HCT116 (cell line): ENCODE data around the gene RGS8. TPM values are rescaled to one million over a fixed set of nuclear protein-coding genes. Genes with fewer than 3 reads are reported as not detected.

Experiments
- ATAC-seq: fragments of 200-7000 bp; cut with Tn5 transposase; 2 replicates; pipeline ENCODE4 v1.9.1; 2020; ENCODE audit warnings: mild to moderate bottlenecking, moderate library complexity
- BruUV-seq: library from RNA; stranded (reverse); fragments of 400-500 nt; replicated peaks from 2 replicates; lab custom pipeline; 2021; lab: Mats Ljungman, UMichigan
- CTCF ChIA-PET: fragments of 300-600 bp; sonication (Branson Sonifier 250); formaldehyde crosslinking; loops from one replicate; lab custom pipeline; 2021; ENCODE audit warnings: antibody characterized with exemption; lab: Charles Lee
- POLR2A ChIA-PET: fragments of 300-600, 350-600 bp; sonication (Branson Sonifier 250); formaldehyde crosslinking; loops from one replicate; lab custom pipeline; 2021; ENCODE audit warnings: antibody characterized with exemption; lab: Charles Lee
- RAD21 ChIA-PET, 2 experiments: fragments of 300-600 bp; sonication (Branson Sonifier 250); formaldehyde crosslinking; loops; one replicate each; lab custom pipeline; 2023; ENCODE audit warnings: low total read pairs in 2 of 2; ENCODE audit not compliant: uncharacterized antibody in 2 of 2, unreplicated experiment in 2 of 2, low non-redundant PET in 1 of 2; lab: Charles Lee
- DNase-seq: peaks from one replicate; pipeline ENCODE4 v3.0.0-alpha.2; 2010; ENCODE audit warnings: low read depth, low spot score
- H2AFZ ChIP-seq: fragments of 200-600 bp; shearing (Covaris generic), sonication (generic); 2 replicates; pipeline ENCODE4 v1.6.1; 2017; ENCODE audit warnings: low read depth, mixed run types, mixed read lengths, antibody characterized with exemption, low read length; ENCODE audit not compliant: poor library complexity, severe bottlenecking
- H3K27ac ChIP-seq: 2 replicates; pipeline ENCODE4 v1.5.1; 2012; ENCODE audit warnings: low read depth, low read length
- H3K27me3 ChIP-seq: fragments of 200-600 bp; sonication (generic); 2 replicates; pipeline ENCODE4 v1.6.1; 2016; ENCODE audit warnings: mixed run types, low read length, mixed read lengths; ENCODE audit not compliant: insufficient read depth
- H3K36me3 ChIP-seq, 2 experiments: fragments of 200-500 bp in 1 of 2; fragments of 200-600 bp in 1 of 2; sonication (Bioruptor generic) in 1 of 2; sonication (generic) in 1 of 2; 2 replicates each; pipeline versions ENCODE4 v1.5.1 to v1.6.1; 2014 to 2016; ENCODE audit warnings: low read length in 2 of 2, inconsistent platforms in 1 of 2, mixed read lengths in 1 of 2, mixed run types in 1 of 2; ENCODE audit not compliant: insufficient read depth in 2 of 2, control insufficient read depth in 1 of 2
- H3K4me1 ChIP-seq, 2 experiments: fragments of 200-600 bp in 1 of 2; sonication (generic) in 1 of 2; 2 replicates each; pipeline versions ENCODE4 v1.5.1 to v1.6.1; 2012 to 2017; ENCODE audit warnings: low read length in 2 of 2, inconsistent platforms in 1 of 2, mild to moderate bottlenecking in 1 of 2, mixed read lengths in 1 of 2, mixed run types in 1 of 2, moderate library complexity in 1 of 2; ENCODE audit not compliant: insufficient read depth in 2 of 2, control insufficient read depth in 1 of 2
- H3K4me2 ChIP-seq: fragments of 200-600 bp; sonication (generic); 2 replicates; pipeline ENCODE4 v1.6.1; 2017; ENCODE audit warnings: mixed run types, low read length, mixed read lengths
- H3K4me3 ChIP-seq, 2 experiments: fragments of 200-600 bp in 1 of 2; sonication (generic) in 1 of 2; replicated peaks in 1 of 2; 2 replicates each; pipeline ENCODE4 v1.5.1; 2011 to 2016; ENCODE audit warnings: low read length in 2 of 2, control low read depth in 1 of 2, low read depth in 1 of 2, mild to moderate bottlenecking in 1 of 2, mixed read lengths in 1 of 2, mixed run types in 1 of 2
- H3K79me2 ChIP-seq: fragments of 200-600 bp; sonication (generic); 2 replicates; pipeline ENCODE4 v1.6.1; 2017; ENCODE audit warnings: mild to moderate bottlenecking, mixed run types, low read length, moderate library complexity, mixed read lengths; ENCODE audit not compliant: insufficient read depth
- H3K9ac ChIP-seq: fragments of 200-600 bp; sonication (generic); 2 replicates; pipeline ENCODE4 v1.6.1; 2016; ENCODE audit warnings: low read length, mixed read lengths
- H3K9me2 ChIP-seq: fragments of 200-600 bp; sonication (generic), shearing (Covaris generic); 2 replicates; pipeline ENCODE4 v1.6.1; 2017; ENCODE audit warnings: mixed run types, mild to moderate bottlenecking, moderate library complexity; ENCODE audit not compliant: insufficient read depth
- H3K9me3 ChIP-seq, 2 experiments: fragments of 200-500 bp in 1 of 2; fragments of 200-600 bp in 1 of 2; sonication (Bioruptor generic) in 1 of 2; sonication (generic) in 1 of 2; 2 replicates each; pipeline ENCODE4 v1.6.1; 2014 to 2017; ENCODE audit warnings: low read length in 2 of 2, mixed read lengths in 2 of 2, inconsistent platforms in 1 of 2, low read depth in 1 of 2, mild to moderate bottlenecking in 1 of 2, mixed run types in 1 of 2, moderate library complexity in 1 of 2; ENCODE audit not compliant: control insufficient read depth in 1 of 2, insufficient read depth in 1 of 2
- H4K20me1 ChIP-seq: fragments of 200-600 bp; sonication (generic), shearing (Covaris generic); 2 replicates; pipeline ENCODE4 v1.6.1; 2017; ENCODE audit warnings: mixed run types, mild to moderate bottlenecking, moderate library complexity; ENCODE audit not compliant: insufficient read depth
- CBX3 ChIP-seq: IDR thresholded peaks from 2 replicates; pipeline ENCODE4 v1.6.1; 2012; ENCODE audit warnings: low read depth
- CEBPB ChIP-seq: IDR thresholded peaks from 2 replicates; pipeline ENCODE4 v1.6.1; 2012; ENCODE audit warnings: low read depth
- EGR1 ChIP-seq: IDR thresholded peaks from 2 replicates; pipeline ENCODE4 v1.6.1; 2012; ENCODE audit warnings: low read depth
- EZH2 ChIP-seq: fragments of 200-600 bp; sonication (generic); IDR thresholded peaks from 2 replicates; pipeline ENCODE4 v1.6.1; 2017; ENCODE audit warnings: antibody characterized with exemption, mixed run types
- EZH2phosphoT487 ChIP-seq: fragments of 200-600 bp; IDR thresholded peaks from 2 replicates; pipeline ENCODE4 v1.6.1; 2018; ENCODE audit warnings: antibody characterized with exemption, borderline replicate concordance
- FOSL1 ChIP-seq: IDR thresholded peaks from 2 replicates; pipeline ENCODE4 v1.6.1; 2012; ENCODE audit warnings: low read depth
- RAD21 ChIP-seq: IDR thresholded peaks from 2 replicates; pipeline ENCODE4 v1.6.1; 2012; ENCODE audit warnings: low read depth, mild to moderate bottlenecking
- SIN3A ChIP-seq: IDR thresholded peaks from 2 replicates; pipeline ENCODE4 v1.6.1; 2012; ENCODE audit warnings: low read depth
- SRF ChIP-seq: IDR thresholded peaks from 2 replicates; pipeline ENCODE4 v1.6.1; 2012; ENCODE audit warnings: low read depth
- TCF7L2 ChIP-seq: IDR thresholded peaks from 2 replicates; pipeline ENCODE4 v1.7.0; 2011; ENCODE audit warnings: borderline replicate concordance, inconsistent platforms; ENCODE audit not compliant: insufficient read depth, insufficient read length; ENCODE audit errors: extremely low read depth
- YY1 ChIP-seq: IDR thresholded peaks from 2 replicates; pipeline ENCODE4 v1.6.1; 2011; ENCODE audit warnings: low read length, low read depth, moderate library complexity, mild to moderate bottlenecking; ENCODE audit not compliant: insufficient replicate concordance; ENCODE audit errors: extremely low read depth
- ZFX ChIP-seq: fragments of 450-650 bp; IDR thresholded peaks from 2 replicates; pipeline ENCODE4 v1.6.1; 2017
- ZNF274 ChIP-seq: fragments of 200-500 bp; sonication (Bioruptor generic); IDR thresholded peaks from 2 replicates; pipeline ENCODE4 v1.6.1; 2014; ENCODE audit warnings: mild to moderate bottlenecking, low read depth, low read length, inconsistent platforms
- intact Hi-C: fragments of 100-400 bp; cut with micrococcal nuclease; formaldehyde crosslinking; loops from 2 replicates; pipeline ENCODE4 v1.10.0; 2022
- total RNA-seq: library from RNA; stranded (reverse); gene quantifications from one replicate; pipeline ENCODE4 v1.2.1, GENCODE V29; 2021; ENCODE audit not compliant: unreplicated experiment
- TF ChIP-seq, protein P1 (sequence below): IDR thresholded peaks from 2 replicates; pipeline ENCODE4 v1.6.1; 2012

The RGS8 gene
- total RNA-seq, 1 experiment from 2014 or later: not detected

DNA sequence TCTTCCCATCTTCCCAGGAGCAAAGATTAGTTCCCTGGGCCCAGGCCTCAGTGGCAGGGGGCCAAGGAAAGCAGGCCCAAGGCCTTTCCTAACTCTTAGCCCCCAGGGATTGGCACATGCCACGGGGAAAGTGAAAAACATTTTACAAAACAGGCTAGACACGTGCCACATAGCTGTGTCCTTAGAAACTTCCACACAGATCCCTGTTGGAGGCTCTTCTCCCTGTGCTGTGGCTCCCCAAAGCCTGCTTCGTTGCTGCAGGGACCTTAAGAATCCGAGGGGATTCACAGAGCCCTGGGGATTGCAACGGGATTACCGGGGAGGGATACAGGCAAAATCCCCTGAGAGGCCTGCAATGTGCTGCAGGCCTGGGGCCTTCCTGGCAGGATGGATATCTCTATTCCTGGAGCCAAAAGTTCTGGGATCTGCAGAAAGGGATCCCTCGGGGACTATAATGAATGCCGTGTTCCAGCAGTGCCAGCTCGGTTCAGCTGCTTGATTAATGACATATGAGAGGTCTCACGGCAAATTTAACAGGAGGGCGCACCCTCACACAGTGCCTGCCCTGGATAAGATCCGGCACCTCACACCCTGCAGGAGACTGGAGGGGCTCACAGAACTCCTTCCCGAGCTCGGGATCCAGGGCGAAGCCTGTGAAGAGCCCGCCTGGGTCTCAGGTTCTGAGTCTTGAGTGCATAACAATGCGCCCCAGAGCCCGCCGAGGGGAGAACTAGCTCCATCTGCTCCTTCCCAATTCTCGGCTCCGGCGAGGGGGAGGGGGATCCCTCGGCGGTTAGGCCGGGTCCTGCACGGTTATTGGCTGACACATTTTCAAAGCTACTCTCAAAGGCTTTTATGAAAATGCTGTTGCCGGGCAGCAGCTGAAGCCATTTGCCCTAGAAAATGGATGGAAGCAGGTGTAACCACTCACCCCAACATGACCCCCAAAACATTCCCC, 15.3 kb upstream of the RGS8 start:
- Histone ChIP-seq H3K79me2 (no peaks in the 10 kb centered on the region), H3K4me1 (no peaks in the 10 kb centered on the region), H2AFZ (no peak overlapping the region), H3K27me3 (no peaks in the 10 kb centered on the region), H3K36me3 (no peaks in the 10 kb centered on the region), H3K9ac (no peak overlapping the region), H4K20me1 (no peaks in the 10 kb centered on the region), H3K9me2 (no peaks in the 10 kb centered on the region), H3K9me3 (no peaks in the 10 kb centered on the region), H3K4me3 (no peak overlapping the region), H3K4me2 (no peak overlapping the region), H3K27ac (no peak overlapping the region)
- CTCF ChIA-PET: no interaction called here
- RAD21 ChIA-PET: no interaction called here
- intact Hi-C loops: no loop called here
- no peak for ATAC-seq
- no TSS peak for BruUV-seq
- POLR2A ChIA-PET: no interaction called here
- DNase-seq: no peak
- TF ChIP-seq FOSL1: no peak
- no peak for TF ChIP-seq ZNF274
- no peak for TF ChIP-seq RAD21
- no peak for TF ChIP-seq EZH2
- no peak for TF ChIP-seq EGR1
- TF ChIP-seq SIN3A: no peak
- no peak for TF ChIP-seq ZFX
- no peak for TF ChIP-seq YY1
- no peak for TF ChIP-seq SRF
- TF ChIP-seq, protein P1, sequence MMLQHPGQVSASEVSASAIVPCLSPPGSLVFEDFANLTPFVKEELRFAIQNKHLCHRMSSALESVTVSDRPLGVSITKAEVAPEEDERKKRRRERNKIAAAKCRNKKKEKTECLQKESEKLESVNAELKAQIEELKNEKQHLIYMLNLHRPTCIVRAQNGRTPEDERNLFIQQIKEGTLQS: no peak
- no peak for TF ChIP-seq CBX3
- TF ChIP-seq CEBPB: no peak
- no peak for TF ChIP-seq EZH2phosphoT487
- no peak for TF ChIP-seq TCF7L2
- TF ChIP-seq, all 23 proteins: peak for 0
